Stimulated activated naive CD8-positive, alpha-beta T cell treated with anti-CD3 and anti-CD28 coated beads, Interleukin-15, amount 100 ng/mL, for 72 hours (primary cell): ENCODE measurements around the gene MAGI2.

Source experiments
- ATAC-seq: fragments of 150-1000 bp; cut with Tn5 transposase; 2 replicates; pipeline ENCODE4 v1.10.0; 2021; ENCODE audit warnings: mild to moderate bottlenecking, moderate library complexity
- DNase-seq, 2 donors: peaks; one replicate each; pipeline ENCODE4 v3.0.0; 2021 to 2022
- H3K27ac Mint-ChIP-seq, 2 donors: one replicate each; pipeline ENCODE4 v1.8.0; 2022; ENCODE audit warnings: mild to moderate bottlenecking in 2 of 2, mixed read lengths in 2 of 2, moderate library complexity in 2 of 2
- H3K27me3 Mint-ChIP-seq: one replicate; pipeline ENCODE4 v1.8.0; 2022; ENCODE audit warnings: mixed read lengths
- H3K4me1 Mint-ChIP-seq: one replicate; pipeline ENCODE4 v1.8.0; 2022; ENCODE audit warnings: mild to moderate bottlenecking, mixed read lengths
- H3K4me3 Mint-ChIP-seq, 2 donors: one replicate each; pipeline ENCODE4 v1.8.0; 2022; ENCODE audit warnings: mild to moderate bottlenecking in 2 of 2, mixed read lengths in 2 of 2, moderate library complexity in 1 of 2
- H3K9me3 Mint-ChIP-seq, 2 donors: one replicate each; pipeline ENCODE4 v1.8.0; 2022; ENCODE audit warnings: mixed read lengths in 2 of 2

MAGI2 gene

DNA sequence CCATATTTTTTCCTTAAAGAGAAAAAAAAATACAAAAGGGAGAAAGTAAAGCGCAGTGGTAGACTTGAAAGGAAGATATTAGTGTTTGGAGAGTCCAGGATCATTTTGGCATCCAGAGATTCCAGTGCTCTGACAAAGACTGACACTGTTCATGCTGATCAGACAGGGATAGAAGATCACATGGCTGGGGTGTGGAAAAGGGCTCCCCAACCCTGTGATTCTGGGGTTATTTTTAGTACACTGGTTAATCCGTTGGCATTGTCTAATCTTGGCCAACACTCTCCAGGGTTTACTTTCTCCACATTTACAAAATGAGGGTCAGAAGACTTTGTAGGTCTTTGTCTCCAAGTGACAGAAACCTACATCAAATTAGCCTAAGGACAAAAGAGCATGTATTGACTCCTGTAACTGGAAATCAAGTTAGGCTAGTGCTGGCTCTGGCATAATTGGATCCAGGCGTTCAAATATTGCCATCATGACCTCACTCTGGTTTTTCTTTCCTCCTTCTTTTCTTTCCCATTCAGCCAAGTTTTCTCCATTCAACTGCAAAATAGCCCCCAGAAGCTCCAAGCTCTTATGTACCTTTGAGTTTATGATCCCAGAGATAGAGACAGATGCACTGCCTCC lies 1473.3 kb downstream of the MAGI2 start:
- Mint-ChIP-seq H3K4me1 (no peaks in the 10 kb centered on the region), H3K27ac (no peak overlapping the region)
- ATAC-seq = no peak

DNA sequence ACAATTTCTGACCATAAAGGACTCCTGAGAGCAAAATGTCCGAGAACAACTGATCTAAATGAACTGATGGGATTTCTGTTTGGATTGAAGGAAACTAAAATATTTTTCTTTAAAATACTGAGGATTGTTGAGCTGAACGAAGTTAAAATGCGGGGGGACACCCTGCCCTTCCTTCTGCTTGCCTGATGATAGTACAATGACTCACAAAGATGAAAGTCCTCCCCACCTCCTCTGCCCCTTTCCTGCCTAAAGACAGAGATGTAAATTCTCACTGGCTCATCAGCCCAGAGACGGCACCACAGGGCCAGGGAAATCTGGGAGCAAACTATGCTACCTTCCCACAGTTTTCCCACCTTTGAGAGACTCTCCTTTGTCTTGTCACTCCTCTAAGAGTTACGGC lies 1474.2 kb downstream of the MAGI2 start:
- Mint-ChIP-seq H3K27me3 (no peaks in the 10 kb centered on the region), H3K9me3 (no peaks in the 10 kb centered on the region), H3K4me1 (no peaks in the 10 kb centered on the region), H3K27ac (no peak overlapping the region), H3K4me3 (no peak overlapping the region)
- ATAC-seq = no peak
- no peak for DNase-seq

More for the DNA sequence above, 1473.3 kb downstream of the MAGI2 start:
- H3K4me3 Mint-ChIP-seq = no peak overlapping the region
- no peaks in the 10 kb centered on the region for H3K9me3 Mint-ChIP-seq
- no peaks in the 10 kb centered on the region for H3K27me3 Mint-ChIP-seq
- DNase-seq = no peak

- no peak overlapping the region for H3K4me3 Mint-ChIP-seq
- no peak overlapping the region for H3K27ac Mint-ChIP-seq
- H3K27me3 Mint-ChIP-seq = no peaks in the 10 kb centered on the region
- no peaks in the 10 kb centered on the region for H3K4me1 Mint-ChIP-seq
- ATAC-seq (no peak), DNase-seq (no peak)
- H3K9me3 Mint-ChIP-seq = no peaks in the 10 kb centered on the region
These were observed 1477.6 kb downstream of the MAGI2 start for GRCh38 chr7:77975672-77976480.

- no peaks in the 10 kb centered on the region for H3K9me3 Mint-ChIP-seq
- ATAC-seq (no peak), DNase-seq (no peak)
- no peak overlapping the region for H3K27ac Mint-ChIP-seq
- H3K4me3 Mint-ChIP-seq = no peak overlapping the region
- H3K4me1 Mint-ChIP-seq = no peaks in the 10 kb centered on the region
- no peaks in the 10 kb centered on the region for H3K27me3 Mint-ChIP-seq
These were observed 1481.7 kb downstream of the MAGI2 start for GRCh38 chr7:77971726-77972125.

DNA sequence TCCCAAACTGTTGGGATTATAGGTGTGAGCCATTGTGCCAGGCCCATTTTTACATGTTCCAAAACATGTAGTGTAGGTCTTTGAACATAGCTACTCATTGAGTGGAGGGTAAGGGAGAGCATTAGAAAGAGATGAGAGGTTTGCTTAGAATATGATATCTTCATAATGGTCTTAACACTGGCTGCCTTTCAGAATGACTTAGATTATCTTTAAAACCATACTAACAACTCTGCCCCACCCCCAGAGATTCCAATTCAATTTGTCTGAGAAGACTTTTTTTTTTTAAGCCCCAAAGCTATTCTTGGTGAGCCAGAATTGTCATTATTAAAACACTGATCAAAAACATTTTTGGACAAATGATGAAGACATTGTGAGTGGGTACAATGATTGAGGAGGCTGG lies 1486.0 kb downstream of the MAGI2 start:
- Mint-ChIP-seq H3K9me3 (no peaks in the 10 kb centered on the region), H3K4me1 (no peaks in the 10 kb centered on the region), H3K4me3 (no peak overlapping the region), H3K27ac (no peak overlapping the region), H3K27me3 (no peaks in the 10 kb centered on the region)
- no peak for DNase-seq
- no peak for ATAC-seq
